Measurements from ENCODE around the gene SLC5A11.

GRCh38 chr16:24918641-24919040 lies 72.9 kb downstream of the SLC5A11 start:
- TF ChIP-seq, protein P1, sequence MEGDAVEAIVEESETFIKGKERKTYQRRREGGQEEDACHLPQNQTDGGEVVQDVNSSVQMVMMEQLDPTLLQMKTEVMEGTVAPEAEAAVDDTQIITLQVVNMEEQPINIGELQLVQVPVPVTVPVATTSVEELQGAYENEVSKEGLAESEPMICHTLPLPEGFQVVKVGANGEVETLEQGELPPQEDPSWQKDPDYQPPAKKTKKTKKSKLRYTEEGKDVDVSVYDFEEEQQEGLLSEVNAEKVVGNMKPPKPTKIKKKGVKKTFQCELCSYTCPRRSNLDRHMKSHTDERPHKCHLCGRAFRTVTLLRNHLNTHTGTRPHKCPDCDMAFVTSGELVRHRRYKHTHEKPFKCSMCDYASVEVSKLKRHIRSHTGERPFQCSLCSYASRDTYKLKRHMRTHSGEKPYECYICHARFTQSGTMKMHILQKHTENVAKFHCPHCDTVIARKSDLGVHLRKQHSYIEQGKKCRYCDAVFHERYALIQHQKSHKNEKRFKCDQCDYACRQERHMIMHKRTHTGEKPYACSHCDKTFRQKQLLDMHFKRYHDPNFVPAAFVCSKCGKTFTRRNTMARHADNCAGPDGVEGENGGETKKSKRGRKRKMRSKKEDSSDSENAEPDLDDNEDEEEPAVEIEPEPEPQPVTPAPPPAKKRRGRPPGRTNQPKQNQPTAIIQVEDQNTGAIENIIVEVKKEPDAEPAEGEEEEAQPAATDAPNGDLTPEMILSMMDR (IDR thresholded peaks at IDR 0.05): no peak
- no peak for TF ChIP-seq POLR2A (IDR thresholded peaks at IDR 0.05)

Measured in heart left ventricle (tissue), 13 donors.